ENCODE results near the gene ARG1.

The ARG1 gene

DNA sequence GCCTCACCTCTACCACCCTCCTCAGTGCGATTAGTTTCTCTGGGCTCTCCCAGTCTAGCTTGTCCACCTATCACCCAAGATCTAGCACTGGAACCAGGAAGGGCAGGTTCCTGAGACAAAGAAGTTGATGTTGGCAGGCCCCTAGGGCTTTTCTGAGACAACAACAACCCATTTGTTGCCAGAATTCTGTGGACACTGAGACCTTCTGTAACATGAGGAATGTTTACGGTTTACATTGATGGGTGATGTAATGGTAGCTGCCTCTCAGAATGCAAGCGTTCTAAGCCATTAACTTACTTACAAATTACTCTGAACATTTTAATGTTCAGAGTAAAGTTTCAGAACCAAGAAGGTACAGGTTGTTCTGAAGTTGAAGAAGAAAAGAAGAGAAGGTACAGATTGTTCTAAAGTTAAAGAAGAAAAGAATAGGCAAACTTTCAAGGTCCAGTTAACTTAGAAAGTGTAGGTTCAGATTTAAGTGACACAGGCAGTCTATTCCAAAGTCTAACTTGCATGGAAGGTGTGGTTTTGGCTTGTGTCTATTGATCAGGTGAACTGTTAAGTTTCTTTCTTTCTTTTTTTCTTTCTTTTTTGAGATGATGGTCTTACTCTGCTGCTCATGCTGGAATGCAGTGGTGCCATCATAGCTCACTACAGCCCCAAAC, 58.7 kb downstream of the ARG1 start:
- TF ChIP-seq, protein P1, sequence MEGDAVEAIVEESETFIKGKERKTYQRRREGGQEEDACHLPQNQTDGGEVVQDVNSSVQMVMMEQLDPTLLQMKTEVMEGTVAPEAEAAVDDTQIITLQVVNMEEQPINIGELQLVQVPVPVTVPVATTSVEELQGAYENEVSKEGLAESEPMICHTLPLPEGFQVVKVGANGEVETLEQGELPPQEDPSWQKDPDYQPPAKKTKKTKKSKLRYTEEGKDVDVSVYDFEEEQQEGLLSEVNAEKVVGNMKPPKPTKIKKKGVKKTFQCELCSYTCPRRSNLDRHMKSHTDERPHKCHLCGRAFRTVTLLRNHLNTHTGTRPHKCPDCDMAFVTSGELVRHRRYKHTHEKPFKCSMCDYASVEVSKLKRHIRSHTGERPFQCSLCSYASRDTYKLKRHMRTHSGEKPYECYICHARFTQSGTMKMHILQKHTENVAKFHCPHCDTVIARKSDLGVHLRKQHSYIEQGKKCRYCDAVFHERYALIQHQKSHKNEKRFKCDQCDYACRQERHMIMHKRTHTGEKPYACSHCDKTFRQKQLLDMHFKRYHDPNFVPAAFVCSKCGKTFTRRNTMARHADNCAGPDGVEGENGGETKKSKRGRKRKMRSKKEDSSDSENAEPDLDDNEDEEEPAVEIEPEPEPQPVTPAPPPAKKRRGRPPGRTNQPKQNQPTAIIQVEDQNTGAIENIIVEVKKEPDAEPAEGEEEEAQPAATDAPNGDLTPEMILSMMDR (IDR thresholded peaks at IDR 0.05; ENCODE audit: insufficient read depth, low read length, poor library complexity, severe bottlenecking) = no peak
- Histone ChIP-seq H3K27me3 (replicated peaks; ENCODE audit: control insufficient read depth, insufficient read depth, low read length) (no peaks in the 10 kb centered on the region; the same call in 1 of the 2 replicates), H3K4me3 (replicated peaks; ENCODE audit: low read depth, low read length) (no peak overlapping the region), H3K36me3 (ENCODE audit: control insufficient read depth, insufficient read depth, low read length) (no peaks in the 10 kb centered on the region)
- DNase-seq (ENCODE audit: extremely low read depth, insufficient read length) = no peak

Data from GM06990 (cell line).